ENCODE measurements around the gene MRPL42. TPM values are rescaled to one million over a fixed set of nuclear protein-coding genes. Genes with fewer than 3 reads are reported as not detected.

The MRPL42 gene
- total RNA-seq, 1 experiment from 2014 or later: 108 TPM

DNA sequence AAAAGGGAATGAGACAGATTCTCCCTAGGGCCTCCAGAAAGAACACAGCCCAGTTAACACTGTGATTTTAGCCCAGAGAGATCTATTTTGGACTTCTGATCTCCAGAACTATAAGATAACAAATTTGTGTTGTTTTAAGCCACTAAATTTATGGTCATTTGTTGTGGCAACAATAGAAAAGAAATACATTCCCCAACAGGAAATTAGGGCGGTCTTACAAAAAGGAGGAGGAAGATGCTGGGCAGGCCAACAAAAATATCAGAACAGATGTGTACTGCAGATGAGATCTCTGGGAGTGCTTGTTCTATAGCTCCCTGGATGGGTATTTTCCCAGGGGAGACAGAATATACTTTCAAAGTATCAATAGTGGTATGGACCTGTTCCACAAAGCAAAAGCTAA lies 73.2 kb downstream of the MRPL42 start:
- no peaks in the 10 kb centered on the region for H3K23me2 ChIP-seq (ENCODE audit: insufficient read length, low read depth, low read length, poor library complexity, severe bottlenecking)
- no peak for DNase-seq
- H2BK20ac ChIP-seq (ENCODE audit: low read depth, low read length, poor library complexity, severe bottlenecking): no peak overlapping the region
- Mint-ChIP-seq H3K27me3 (ENCODE audit: low read depth) (peaks cover 1% of the 10 kb centered on the region; the same call in 1 of the 2 replicates), H3K4me3 (no peak overlapping the region), H3K9me3 (no peaks in the 10 kb centered on the region), H3K36me3 (ENCODE audit: insufficient read depth in 1 of 3, low read depth in 3 of 3) (peaks cover 3 to 13% (median 11%) of the 10 kb centered on the region in 3 experiments; a peak in 5 of 7 replicates), H3K4me1 (peaks cover 4% of the 10 kb centered on the region in 2 experiments), H3K27ac (no peak overlapping the region)
- no peak overlapping the region for H3K23ac ChIP-seq (ENCODE audit: insufficient read length, low read depth, low read length)
- no peaks in the 10 kb centered on the region for H4K20me1 ChIP-seq (ENCODE audit: control insufficient read depth, insufficient read depth, insufficient read length)
- H3K79me2 ChIP-seq (ENCODE audit: insufficient read depth, low read length): no peaks in the 10 kb centered on the region
- no peak overlapping the region for H2BK120ac ChIP-seq (ENCODE audit: low read depth, low read length, poor library complexity, severe bottlenecking)
- no peaks in the 10 kb centered on the region for H3K9me3 ChIP-seq (ENCODE audit: control insufficient read depth, low read depth, low read length)
- H2AFZ ChIP-seq (ENCODE audit: low read length): no peak overlapping the region
- no peak overlapping the region for H3K56ac ChIP-seq (ENCODE audit: insufficient read length, low read depth, low read length)
- no peak overlapping the region for H3K9ac ChIP-seq (ENCODE audit: extremely low read depth, insufficient read length, low read length)
- no peaks in the 10 kb centered on the region for H3K4me1 ChIP-seq (ENCODE audit: insufficient read depth, low read length)
- no peak overlapping the region for H2BK5ac ChIP-seq (ENCODE audit: insufficient read length, low read length)
- no peak overlapping the region for H3K4ac ChIP-seq (ENCODE audit: low read depth, low read length)
- H2BK12ac ChIP-seq (ENCODE audit: insufficient read length, low read depth, low read length): no peak overlapping the region
- no peak overlapping the region for H4K91ac ChIP-seq (ENCODE audit: insufficient read length, low read depth, low read length)
- H3T11ph ChIP-seq (ENCODE audit: low read length): no peak overlapping the region
- H3K27ac ChIP-seq (ENCODE audit: insufficient read length, low read depth, low read length): no peak overlapping the region
- WGBS (ENCODE audit: extremely low coverage, insufficient read length, low lambda C conversion rate): no CpG with 5 or more reads among the region's 1 CpG
- no peak overlapping the region for H3K4me2 ChIP-seq (ENCODE audit: insufficient read depth, insufficient read length, low read length)
- no peak overlapping the region for H3K18ac ChIP-seq (ENCODE audit: insufficient read length, low read depth, low read length)
- no peak overlapping the region for H2AK5ac ChIP-seq (ENCODE audit: insufficient read length, low read length)
- no peak overlapping the region for H4K5ac ChIP-seq (ENCODE audit: insufficient read length, low read depth, low read length)
- no peak overlapping the region for H3K14ac ChIP-seq (ENCODE audit: insufficient read depth, low read length)
- H2BK15ac ChIP-seq (ENCODE audit: low read depth, low read length): no peak overlapping the region
- no peaks in the 10 kb centered on the region for H3K27me3 ChIP-seq (ENCODE audit: insufficient read depth, low read length)
- no peak for TF ChIP-seq CTCF (conservative IDR thresholded peaks at IDR 0.05)
- H4K8ac ChIP-seq (replicated peaks; ENCODE audit: insufficient read length, low read depth, low read length): no peak overlapping the region
- no peaks in the 10 kb centered on the region for H3K79me1 ChIP-seq (ENCODE audit: insufficient read depth, low read depth, low read length, poor library complexity, severe bottlenecking)

Data from H9 (cell line).